Osteocyte (in vitro differentiated cells): ENCODE measurements around the gene CAB39. TPM values are rescaled to one million over a fixed set of nuclear protein-coding genes. Genes with fewer than 3 reads are reported as not detected.

Experiments used
- DNase-seq: peaks from one replicate; pipeline ENCODE4 v3.0.0; 2021; ENCODE audit warnings: mixed read lengths; ENCODE audit not compliant: unreplicated experiment; ENCODE audit errors: extremely low spot score
- H3K27ac Mint-ChIP-seq: one replicate; pipeline ENCODE4 v1.8.0; 2021; ENCODE audit warnings: mild to moderate bottlenecking, mixed read lengths; ENCODE audit not compliant: unreplicated experiment
- H3K27me3 Mint-ChIP-seq: one replicate; pipeline ENCODE4 v1.8.0; 2021; ENCODE audit warnings: mixed read lengths; ENCODE audit not compliant: unreplicated experiment
- H3K36me3 Mint-ChIP-seq: one replicate; pipeline ENCODE4 v1.8.0; 2021; ENCODE audit warnings: mixed read lengths; ENCODE audit not compliant: unreplicated experiment
- H3K4me1 Mint-ChIP-seq: one replicate; pipeline ENCODE4 v1.8.0; 2021; ENCODE audit warnings: mixed read lengths; ENCODE audit not compliant: unreplicated experiment
- H3K4me3 Mint-ChIP-seq: one replicate; pipeline ENCODE4 v1.8.0; 2021; ENCODE audit warnings: mild to moderate bottlenecking, moderate library complexity, mixed read lengths; ENCODE audit not compliant: unreplicated experiment
- H3K9me3 Mint-ChIP-seq: one replicate; pipeline ENCODE4 v1.8.0; 2021; ENCODE audit warnings: mixed read lengths; ENCODE audit not compliant: unreplicated experiment
- total RNA-seq: library from RNA; stranded (reverse); gene quantifications from 2 replicates; pipeline ENCODE4 v1.2.1, GENCODE V29; 2021
- TF ChIP-seq, protein P1 (sequence below): fragments of 200-600 bp; sonication (generic); IDR thresholded peaks from 2 replicates; pipeline ENCODE4 v1.5.0; 2021; ENCODE audit warnings: antibody characterized with exemption, mild to moderate bottlenecking, moderate library complexity

The CAB39 gene
- total RNA-seq, 1 donor from 2014 or later, result 40.8 TPM

DNA sequence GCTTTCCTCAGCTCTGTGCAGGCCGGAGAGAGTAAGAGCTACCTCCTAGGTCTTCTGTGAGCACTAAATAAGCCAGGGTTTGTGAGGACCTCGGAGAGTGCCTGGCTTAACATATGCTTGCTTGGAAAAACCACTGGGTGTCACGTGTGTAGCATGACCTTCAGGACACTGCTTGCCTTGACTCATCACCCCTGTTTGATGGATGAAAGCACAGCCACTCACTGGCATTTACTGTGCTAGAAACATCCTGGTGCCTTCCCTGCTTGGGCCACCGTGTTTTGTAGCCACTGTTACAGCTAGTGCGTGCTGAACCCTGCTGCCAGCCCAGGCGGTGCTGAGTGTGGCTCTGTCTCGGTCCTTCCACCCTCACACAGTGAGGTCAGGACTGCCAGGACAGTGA is 117.3 kb downstream of the CAB39 start:
- TF ChIP-seq, protein P1, sequence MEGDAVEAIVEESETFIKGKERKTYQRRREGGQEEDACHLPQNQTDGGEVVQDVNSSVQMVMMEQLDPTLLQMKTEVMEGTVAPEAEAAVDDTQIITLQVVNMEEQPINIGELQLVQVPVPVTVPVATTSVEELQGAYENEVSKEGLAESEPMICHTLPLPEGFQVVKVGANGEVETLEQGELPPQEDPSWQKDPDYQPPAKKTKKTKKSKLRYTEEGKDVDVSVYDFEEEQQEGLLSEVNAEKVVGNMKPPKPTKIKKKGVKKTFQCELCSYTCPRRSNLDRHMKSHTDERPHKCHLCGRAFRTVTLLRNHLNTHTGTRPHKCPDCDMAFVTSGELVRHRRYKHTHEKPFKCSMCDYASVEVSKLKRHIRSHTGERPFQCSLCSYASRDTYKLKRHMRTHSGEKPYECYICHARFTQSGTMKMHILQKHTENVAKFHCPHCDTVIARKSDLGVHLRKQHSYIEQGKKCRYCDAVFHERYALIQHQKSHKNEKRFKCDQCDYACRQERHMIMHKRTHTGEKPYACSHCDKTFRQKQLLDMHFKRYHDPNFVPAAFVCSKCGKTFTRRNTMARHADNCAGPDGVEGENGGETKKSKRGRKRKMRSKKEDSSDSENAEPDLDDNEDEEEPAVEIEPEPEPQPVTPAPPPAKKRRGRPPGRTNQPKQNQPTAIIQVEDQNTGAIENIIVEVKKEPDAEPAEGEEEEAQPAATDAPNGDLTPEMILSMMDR, result no peak
- DNase-seq, result no peak
- no peaks in the 10 kb centered on the region for H3K9me3 Mint-ChIP-seq
- H3K27me3 Mint-ChIP-seq, result peaks cover 40% of the 10 kb centered on the region
- H3K4me1 Mint-ChIP-seq, result no peaks in the 10 kb centered on the region
- H3K36me3 Mint-ChIP-seq, result no peaks in the 10 kb centered on the region
- H3K4me3 Mint-ChIP-seq, result no peak overlapping the region
- no peak overlapping the region for H3K27ac Mint-ChIP-seq

DNA sequence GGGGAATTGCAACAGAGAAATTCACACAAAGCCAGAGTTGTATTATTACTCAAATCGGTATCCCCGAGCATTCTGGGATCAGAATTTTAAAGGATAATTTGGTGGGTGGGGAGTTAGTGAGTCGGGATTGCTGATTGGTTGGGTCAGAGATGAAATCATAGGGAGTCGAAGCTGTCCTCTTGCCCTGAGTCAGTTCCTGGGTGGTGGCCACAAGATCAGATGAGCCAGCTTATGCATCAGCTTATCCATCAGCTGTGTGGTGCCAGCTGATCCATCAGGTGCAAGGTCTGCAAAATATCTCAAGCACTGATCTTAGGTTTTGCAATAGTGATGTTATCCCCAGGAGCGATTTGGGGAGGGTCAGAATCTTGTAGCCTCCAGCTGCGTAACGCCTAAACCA is 117.8 kb downstream of the CAB39 start:
- H3K4me3 Mint-ChIP-seq, result no peak overlapping the region
- TF ChIP-seq, protein P1, result no peak
- H3K9me3 Mint-ChIP-seq, result no peaks in the 10 kb centered on the region
- no peak overlapping the region for H3K27ac Mint-ChIP-seq
- no peaks in the 10 kb centered on the region for H3K36me3 Mint-ChIP-seq
- H3K4me1 Mint-ChIP-seq, result no peaks in the 10 kb centered on the region
- DNase-seq, result no peak
- H3K27me3 Mint-ChIP-seq, result peaks cover 43% of the 10 kb centered on the region

DNA sequence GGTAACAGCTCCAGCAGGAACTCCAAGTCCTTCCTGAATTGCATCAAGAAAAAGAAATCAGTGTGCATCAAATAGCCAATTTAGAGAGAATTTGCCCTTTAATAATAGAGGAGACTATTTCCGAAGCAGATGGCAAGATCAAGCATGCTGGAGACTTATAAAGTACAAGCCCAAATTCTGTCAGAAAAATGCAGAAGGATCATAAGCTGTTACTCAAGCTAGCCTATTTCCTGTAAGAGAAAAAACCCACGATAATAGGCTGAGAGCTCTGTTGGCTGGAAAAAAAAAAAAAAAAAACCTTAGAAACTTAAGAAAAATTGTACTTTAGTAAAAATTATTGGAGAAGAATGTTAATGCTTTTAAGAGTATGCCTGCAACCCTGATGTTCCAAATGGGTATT is 127.7 kb downstream of the CAB39 start:
- no peaks in the 10 kb centered on the region for H3K36me3 Mint-ChIP-seq
- DNase-seq, result no peak
- H3K4me3 Mint-ChIP-seq, result no peak overlapping the region
- H3K27ac Mint-ChIP-seq, result no peak overlapping the region
- TF ChIP-seq, protein P1, result no peak
- H3K27me3 Mint-ChIP-seq, result peaks cover 34% of the 10 kb centered on the region
- peaks cover 5% of the 10 kb centered on the region for H3K9me3 Mint-ChIP-seq
- no peaks in the 10 kb centered on the region for H3K4me1 Mint-ChIP-seq

GRCh38 chr2:230842473-230842872 is 129.8 kb downstream of the CAB39 start:
- DNase-seq, result peak; percentile 25

DNA sequence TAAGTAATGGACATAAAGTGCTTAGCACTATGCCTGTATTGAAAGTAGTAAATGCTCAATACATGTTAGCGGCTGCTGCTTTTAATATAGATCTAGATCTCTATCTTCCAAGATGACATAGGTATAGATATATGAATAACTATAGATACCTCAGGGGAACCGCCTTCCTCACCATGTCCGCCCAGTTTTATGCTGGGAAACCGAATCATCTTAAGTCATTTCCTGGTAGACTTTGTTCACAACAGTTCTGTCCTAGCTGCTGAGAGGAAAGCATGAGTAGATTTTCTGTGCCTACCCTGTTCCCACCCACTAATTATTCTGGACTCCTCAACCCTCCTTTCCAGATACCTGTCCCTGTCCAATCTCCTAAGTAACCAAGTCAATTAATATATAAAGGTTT is 130.5 kb downstream of the CAB39 start:
- no peak overlapping the region for H3K4me3 Mint-ChIP-seq
- no peak overlapping the region for H3K27ac Mint-ChIP-seq
- peaks cover 5% of the 10 kb centered on the region for H3K9me3 Mint-ChIP-seq
- H3K27me3 Mint-ChIP-seq, result peaks cover 37% of the 10 kb centered on the region
- H3K4me1 Mint-ChIP-seq, result peaks cover 5% of the 10 kb centered on the region
- DNase-seq, result no peak
- TF ChIP-seq, protein P1, result no peak
- H3K36me3 Mint-ChIP-seq, result no peaks in the 10 kb centered on the region

More at GRCh38 chr2:230842473-230842872, 129.8 kb downstream of the CAB39 start:
- Mint-ChIP-seq H3K4me1 (no peaks in the 10 kb centered on the region), H3K27ac (no peak overlapping the region), H3K9me3 (peaks cover 5% of the 10 kb centered on the region), H3K4me3 (no peak overlapping the region), H3K27me3 (peaks cover 39% of the 10 kb centered on the region), H3K36me3 (no peaks in the 10 kb centered on the region)
- TF ChIP-seq, protein P1, result no peak
